Measurements from ENCODE around the gene CDRT4.
"Not testable (repeated sequence)": the region's sequence is repeated elsewhere in the genome, so short reads cannot be mapped to it uniquely, and the experiment has no call there.

The CDRT4 gene

DNA sequence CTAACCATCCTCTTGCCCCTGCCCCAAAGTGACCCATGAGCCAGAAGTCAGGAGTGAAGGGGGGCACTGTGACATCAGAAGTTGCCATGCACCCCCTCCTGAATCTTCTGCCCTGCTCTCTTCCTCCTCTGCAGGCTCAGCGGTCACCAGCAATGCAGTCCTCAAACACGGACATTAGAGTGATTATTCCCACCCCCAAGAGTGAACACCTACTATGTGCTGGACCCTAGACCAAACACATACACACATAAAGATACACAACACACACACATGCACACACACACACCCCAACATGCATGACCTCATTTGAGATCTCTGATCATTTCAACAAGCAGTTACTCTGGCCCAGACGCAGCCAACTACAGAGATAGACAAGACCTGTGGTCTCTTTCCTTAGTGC, at the start of gene CDRT4:
Gene CDRT4, minus strand, starts transcription at position 30 of the 400 bp plus-strand sequence. CDS start 27,383 bp downstream, outside the sequence.
- DNase-seq (ENCODE audit: low read depth) = no peak

DNA sequence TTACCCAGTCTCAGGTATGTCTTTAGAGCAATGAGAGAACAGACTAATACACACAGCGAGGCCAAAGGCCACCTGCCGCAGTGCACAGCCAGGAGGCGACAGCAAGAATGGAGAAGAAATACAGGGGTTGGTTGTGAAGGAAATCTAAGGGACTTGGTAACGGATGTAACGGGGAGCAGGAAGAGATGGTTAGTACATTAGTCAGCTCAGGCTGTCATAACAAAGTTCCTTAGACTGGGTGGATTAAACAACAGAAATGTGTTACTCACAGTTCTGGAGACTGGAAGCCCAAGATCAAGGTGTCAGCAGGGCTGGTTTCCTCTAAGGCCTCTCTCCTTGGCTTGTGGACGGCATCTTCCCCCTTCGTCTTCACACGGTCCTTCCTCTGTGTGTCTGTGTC, 48.7 kb upstream of the CDRT4 start:
- DNase-seq (ENCODE audit: low read depth) = no peak

DNA sequence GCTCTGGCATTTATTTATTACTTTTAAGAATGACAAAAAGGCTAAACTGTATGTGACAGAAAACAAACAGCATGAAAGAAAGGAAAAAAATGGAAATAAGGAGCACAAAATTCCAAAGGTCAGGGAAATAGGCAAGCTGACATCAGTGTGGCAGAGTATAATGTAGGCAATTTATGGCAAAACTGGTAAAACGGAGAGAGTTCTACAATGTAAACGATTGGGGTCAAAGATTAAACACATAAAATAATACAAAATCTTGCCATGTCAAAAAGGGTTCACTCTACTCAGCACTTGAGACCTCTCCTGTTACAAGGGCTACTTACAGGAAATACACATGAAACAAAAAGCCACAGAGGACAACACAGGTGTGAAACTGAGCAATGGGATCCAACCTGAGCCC, 47.0 kb upstream of the CDRT4 start:
- DNase-seq (ENCODE audit: low read depth) = no peak

DNA sequence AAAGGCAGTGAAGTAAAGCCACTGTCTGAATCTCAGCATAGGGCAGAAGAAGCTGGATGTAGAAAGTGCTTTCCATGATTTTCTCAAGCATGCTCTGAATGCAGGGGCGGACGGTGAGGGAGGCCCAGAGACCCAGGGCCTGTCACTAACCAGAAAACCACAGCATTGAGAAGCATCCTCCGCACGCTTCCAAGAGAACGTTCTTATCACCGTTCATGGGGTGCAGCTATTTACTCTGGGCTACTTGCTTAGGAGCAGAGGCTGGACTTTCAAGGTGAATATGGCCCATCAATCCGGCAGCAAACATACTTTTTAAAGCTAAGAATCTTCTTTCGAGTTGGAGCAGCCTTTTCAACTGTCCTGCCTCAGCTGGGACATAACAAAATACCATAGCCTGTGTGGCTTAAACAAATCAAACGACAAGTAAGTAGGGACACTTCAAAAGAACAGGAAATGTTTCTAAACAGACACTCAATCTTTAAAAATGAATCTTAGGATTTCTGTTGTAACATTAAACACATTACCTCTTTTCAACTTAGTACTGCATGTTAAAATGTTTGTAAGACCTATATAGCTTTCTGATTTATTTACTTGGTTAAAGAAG, 46.5 kb upstream of the CDRT4 start:
- no peak for DNase-seq (ENCODE audit: low read depth)

GRCh38 chr17:15513058-15513791, 45.8 kb upstream of the CDRT4 start:
- no peak for DNase-seq (ENCODE audit: low read depth)

DNA sequence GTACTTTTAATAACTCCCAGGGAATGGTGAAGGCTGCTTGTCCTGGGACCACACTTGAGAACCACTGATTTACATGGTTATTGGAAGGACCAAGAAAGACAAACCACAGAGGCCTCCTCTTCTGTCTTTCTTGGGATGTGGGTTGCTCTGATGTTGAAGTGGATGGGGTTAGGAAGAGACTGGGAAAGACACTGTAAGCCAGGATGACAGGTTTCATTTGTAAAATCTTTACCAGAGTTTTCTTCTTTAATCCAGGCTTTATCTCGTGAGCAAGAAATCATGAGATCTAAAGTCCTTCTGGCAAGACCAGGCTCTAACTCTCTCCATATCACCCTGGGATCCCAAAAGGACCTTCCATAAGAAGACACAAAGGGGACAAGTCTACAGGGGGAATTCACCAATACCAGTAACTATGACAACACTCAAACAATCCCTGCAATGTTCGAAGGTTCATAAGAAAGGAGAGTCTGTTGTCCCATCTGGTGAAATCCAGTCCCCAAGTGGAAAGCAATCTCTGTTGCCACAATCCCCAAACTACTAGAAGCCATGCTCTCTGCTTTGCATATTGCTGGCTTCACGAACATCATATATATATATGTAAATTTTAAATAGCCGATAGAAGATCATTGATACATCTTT, 44.8 kb upstream of the CDRT4 start:
- DNase-seq (ENCODE audit: low read depth) = no peak

- no peak for DNase-seq (ENCODE audit: low read depth)
Observed at GRCh38 chr17:15511142-15511541, 43.7 kb upstream of the CDRT4 start.

GRCh38 chr17:15510361-15510760, 42.9 kb upstream of the CDRT4 start:
- DNase-seq (ENCODE audit: low read depth) = peak; percentile 51

DNA sequence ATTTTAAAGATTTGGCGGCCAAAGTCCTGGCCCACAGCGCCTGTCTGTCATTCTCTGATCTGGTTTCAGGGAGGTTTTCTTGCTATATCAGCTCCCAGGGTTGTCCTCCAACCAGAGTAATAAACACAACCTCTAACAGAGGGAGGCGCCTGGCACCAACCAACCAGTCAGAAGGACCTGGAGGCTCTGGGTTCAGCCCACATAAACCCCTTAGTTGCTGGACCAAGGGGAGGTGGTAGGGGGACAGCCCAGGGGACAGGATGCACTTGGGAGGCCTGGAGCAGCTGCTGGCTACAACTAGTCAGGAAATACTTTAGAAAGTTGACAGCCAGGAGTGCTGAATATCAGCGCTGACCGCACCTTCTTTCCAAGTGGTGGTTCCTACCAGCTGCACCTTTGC, 41.7 kb upstream of the CDRT4 start:
- no peak for DNase-seq (ENCODE audit: low read depth)

- no peak for DNase-seq (ENCODE audit: low read depth)
Observed at GRCh38 chr17:15508466-15508865, 41.0 kb upstream of the CDRT4 start.

- no peak for DNase-seq (ENCODE audit: low read depth)
Observed at GRCh38 chr17:15507896-15508295, 40.5 kb upstream of the CDRT4 start.

DNA sequence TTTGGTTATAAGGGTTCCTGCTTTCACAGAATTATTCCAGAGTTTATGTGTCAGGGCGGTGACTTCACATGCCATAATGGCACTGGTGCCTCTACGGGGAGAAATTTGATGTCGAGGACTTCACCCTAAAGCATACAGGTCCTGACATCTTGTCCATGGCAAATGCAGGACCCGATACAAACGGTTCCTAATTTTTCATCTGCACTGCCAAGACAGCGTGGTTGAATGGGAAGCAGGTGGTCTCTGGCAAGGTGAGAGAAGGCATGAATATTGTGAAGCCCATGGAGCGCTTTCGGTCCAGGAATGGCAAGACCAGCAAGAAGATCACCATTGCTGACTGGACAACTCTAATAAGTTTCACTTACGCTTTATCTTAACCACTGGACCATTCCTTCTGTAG, 39.6 kb upstream of the CDRT4 start:
- no peak for DNase-seq (ENCODE audit: low read depth)

DNA sequence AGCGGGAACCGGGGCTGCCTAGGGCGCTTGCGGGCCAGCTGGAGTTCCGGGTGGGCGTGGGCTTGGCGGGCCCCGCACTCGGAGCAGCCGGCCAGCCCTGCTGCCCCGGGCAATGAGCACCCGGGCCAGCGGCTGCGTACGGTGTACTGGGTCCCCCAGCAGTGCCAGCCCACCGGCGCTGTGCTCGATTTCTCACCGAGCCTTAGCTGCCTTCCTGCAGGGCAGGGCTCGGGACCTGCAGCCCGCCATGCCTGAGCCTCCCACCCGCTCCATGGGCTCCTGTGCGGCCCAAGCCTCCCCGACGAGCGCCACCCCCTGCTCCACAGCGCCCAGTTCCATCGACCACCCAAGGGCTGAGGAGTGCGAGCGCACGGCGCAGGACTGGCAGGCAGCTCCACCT, 38.3 kb upstream of the CDRT4 start:
- not testable (repeated sequence) for DNase-seq (ENCODE audit: low read depth)

- DNase-seq (ENCODE audit: low read depth) = no peak
Observed at GRCh38 chr17:15503731-15504130, 36.3 kb upstream of the CDRT4 start.

- DNase-seq (ENCODE audit: low read depth) = peak; percentile 90
Observed at GRCh38 chr17:15502369-15503112, 35.1 kb upstream of the CDRT4 start.

DNA sequence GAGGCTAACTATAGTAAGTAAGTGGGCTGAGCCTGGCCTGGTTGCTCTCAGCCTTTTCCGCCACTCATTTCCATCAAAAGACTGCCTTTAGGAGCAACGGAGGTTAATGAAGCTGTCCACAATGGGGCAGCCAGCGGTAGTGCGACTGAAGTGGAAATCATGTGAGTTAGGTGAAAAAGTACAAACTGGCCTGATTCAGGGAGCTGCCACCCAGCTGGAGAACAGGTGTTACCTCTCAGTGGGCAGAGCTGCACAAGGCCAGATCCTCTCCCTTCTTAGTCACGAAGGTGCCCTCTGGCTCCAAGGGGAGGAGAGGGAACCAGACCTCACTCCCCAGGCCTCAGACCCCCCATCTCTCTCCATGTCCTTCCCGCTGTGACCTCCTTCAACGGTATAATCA, 34.4 kb upstream of the CDRT4 start:
- DNase-seq (ENCODE audit: low read depth) = no peak

- no peak for DNase-seq (ENCODE audit: low read depth)
Observed at GRCh38 chr17:15501282-15501681, 33.9 kb upstream of the CDRT4 start.

GRCh38 chr17:15498107-15498506, 30.7 kb upstream of the CDRT4 start:
- DNase-seq (ENCODE audit: low read depth) = no peak

DNA sequence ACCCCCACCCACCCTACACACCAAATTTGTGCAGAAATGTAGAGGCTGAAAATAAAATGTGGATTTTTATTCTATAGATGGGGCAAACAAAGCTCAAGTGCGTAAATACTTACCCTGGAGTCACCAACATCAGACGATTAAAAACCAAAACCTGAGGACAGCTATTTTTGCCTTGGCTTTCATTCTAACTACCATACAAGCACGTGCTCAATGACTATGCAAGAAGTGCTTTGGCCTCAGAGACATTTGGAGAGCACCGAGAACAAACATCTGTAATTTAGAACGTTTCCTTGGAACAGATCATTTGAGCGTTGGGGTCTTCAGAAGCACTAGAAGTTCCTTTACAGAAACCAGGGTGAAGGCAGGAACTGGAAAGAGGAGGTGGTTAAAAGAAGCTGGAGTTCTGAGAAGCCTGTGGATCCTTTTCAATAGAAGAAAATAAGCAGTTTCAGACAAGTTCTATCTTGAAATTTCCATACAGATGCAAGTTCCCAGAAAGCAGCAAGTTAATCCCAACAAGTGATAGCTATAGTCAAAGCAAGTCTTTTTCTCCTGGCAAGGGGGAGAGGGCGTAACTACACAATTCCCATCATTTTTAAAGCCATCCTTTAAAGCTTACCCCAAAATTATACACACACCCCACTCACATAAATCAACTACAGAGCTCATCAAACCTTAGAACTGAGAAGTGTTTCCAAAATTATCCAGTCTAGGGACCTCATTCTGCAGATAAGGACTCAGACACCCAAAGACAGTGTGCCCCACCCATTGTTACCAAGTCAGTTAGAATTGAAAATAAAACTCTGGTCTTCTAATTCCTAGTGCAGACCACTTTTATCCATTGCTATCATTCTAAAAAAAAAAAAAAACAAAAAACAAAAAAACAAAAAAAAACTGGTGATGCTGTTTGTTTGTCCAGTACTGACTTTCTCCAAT, 29.6 kb upstream of the CDRT4 start:
- no peak for DNase-seq (ENCODE audit: low read depth)

DNA sequence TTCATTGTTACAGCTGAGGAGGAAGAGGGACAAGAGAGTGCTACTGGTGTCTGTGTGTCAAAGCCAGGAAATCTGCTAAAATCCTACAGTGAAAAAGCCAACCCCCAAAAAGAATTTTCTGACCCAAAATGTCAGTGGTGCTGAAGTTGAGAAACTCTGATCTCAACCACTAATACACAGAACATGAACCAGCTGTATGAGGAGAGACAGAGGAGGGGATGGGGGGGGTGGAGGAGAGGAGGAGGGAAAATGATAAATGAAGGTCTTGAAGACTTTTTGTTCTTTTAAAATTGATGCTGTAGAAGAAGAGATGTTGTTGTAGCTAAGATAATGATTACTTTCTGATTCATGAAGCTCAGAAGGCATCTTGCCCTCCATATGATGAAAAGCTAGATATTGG, 27.4 kb upstream of the CDRT4 start:
- no peak for DNase-seq (ENCODE audit: low read depth)

- no peak for DNase-seq (ENCODE audit: low read depth)
Observed at GRCh38 chr17:15493693-15494035, 26.2 kb upstream of the CDRT4 start.

All from GM04503 (cell line).